ENCODE results near the gene DSCAML1.

DNA sequence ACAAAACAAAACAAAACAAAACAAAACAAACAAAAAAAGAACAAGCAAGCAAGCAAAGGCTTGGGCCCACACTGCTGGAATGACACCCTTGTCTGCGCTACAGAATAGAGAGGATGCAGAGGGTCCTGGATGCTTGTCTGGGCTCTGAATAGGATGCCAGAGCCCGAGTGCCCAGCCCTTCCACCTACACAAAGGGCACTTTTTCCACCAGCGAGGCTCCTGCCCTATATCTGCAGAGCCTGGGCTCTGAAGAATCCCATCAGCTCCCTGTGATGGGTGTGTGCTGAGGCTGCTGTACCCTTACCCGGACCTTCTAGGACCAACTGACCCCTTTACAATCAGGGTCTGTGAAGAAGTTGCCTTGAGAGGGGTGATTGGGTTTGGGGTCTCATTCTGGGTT, 221.2 kb downstream of the DSCAML1 start:
- TF ChIP-seq, protein P1, sequence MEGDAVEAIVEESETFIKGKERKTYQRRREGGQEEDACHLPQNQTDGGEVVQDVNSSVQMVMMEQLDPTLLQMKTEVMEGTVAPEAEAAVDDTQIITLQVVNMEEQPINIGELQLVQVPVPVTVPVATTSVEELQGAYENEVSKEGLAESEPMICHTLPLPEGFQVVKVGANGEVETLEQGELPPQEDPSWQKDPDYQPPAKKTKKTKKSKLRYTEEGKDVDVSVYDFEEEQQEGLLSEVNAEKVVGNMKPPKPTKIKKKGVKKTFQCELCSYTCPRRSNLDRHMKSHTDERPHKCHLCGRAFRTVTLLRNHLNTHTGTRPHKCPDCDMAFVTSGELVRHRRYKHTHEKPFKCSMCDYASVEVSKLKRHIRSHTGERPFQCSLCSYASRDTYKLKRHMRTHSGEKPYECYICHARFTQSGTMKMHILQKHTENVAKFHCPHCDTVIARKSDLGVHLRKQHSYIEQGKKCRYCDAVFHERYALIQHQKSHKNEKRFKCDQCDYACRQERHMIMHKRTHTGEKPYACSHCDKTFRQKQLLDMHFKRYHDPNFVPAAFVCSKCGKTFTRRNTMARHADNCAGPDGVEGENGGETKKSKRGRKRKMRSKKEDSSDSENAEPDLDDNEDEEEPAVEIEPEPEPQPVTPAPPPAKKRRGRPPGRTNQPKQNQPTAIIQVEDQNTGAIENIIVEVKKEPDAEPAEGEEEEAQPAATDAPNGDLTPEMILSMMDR (IDR thresholded peaks at IDR 0.05) = no peak
- no peak for TF ChIP-seq POLR2AphosphoS5 (IDR thresholded peaks at IDR 0.05)
- no peak for TF ChIP-seq EP300 (IDR thresholded peaks at IDR 0.05)
- no peak for TF ChIP-seq POLR2A (IDR thresholded peaks at IDR 0.05)
